ENCODE measurements around the gene PTPN6. TPM values are rescaled to one million over a fixed set of nuclear protein-coding genes. Genes with fewer than 3 reads are reported as not detected.
A peak's percentile ranks its signal among the peaks of the same experiment; 100 is the strongest.

The PTPN6 gene
- total and polyA plus RNA-seq, 9 of the 15 experiments (the other 6 are each of a cell fraction or from before 2014, with no cell fraction given): 1.5 to 5.1 (median 3.9) TPM

DNA sequence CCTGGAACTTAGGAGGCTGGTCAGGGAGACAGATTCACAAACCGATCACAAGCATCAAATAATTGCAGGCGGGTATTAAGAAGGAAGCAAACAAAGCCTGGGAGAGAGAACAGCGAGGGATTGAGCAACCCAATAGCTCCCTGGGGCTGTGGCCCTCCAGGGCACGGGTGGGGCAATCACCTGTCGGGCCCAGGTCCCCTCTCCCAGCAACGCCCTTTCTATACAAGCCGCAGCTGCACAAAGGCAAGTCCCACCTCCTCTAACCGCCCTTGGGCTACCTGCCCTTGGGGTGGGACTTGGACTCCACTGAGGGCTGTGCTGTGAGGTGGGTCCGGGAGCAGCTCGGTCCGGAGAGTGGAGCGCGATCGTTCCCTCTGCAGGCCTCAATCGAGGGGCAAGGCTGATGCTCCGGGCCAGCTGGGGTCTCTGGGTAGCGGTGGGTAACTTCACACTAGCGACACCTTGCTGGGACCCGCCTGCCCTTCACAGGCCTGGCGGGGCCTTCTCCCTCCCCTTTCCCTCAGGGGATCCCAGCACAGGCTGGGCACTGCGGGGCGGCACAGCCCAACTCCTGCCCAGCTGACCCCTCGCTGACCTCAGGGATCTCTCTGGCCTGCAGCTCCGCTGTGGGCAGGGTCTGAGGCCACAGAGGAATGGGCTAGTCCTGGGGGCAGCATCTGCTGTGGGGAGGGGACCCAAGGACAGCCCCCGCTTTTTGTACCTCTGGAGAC, 11.3 kb downstream of the PTPN6 start (continued):
- peak; percentile 92 for TF ChIP-seq CEBPB (tag; IDR thresholded peaks at IDR 0.05)
- no peak for TF ChIP-seq CHCHD3 (CRISPR knock-in tag; IDR thresholded peaks at IDR 0.05)
- TF ChIP-seq SRSF3 (IDR thresholded peaks at IDR 0.05; ENCODE audit: insufficient read depth, low read length): no peak
- no peak for TF ChIP-seq XRCC3 (IDR thresholded peaks at IDR 0.05)
- TF ChIP-seq, protein P1, sequence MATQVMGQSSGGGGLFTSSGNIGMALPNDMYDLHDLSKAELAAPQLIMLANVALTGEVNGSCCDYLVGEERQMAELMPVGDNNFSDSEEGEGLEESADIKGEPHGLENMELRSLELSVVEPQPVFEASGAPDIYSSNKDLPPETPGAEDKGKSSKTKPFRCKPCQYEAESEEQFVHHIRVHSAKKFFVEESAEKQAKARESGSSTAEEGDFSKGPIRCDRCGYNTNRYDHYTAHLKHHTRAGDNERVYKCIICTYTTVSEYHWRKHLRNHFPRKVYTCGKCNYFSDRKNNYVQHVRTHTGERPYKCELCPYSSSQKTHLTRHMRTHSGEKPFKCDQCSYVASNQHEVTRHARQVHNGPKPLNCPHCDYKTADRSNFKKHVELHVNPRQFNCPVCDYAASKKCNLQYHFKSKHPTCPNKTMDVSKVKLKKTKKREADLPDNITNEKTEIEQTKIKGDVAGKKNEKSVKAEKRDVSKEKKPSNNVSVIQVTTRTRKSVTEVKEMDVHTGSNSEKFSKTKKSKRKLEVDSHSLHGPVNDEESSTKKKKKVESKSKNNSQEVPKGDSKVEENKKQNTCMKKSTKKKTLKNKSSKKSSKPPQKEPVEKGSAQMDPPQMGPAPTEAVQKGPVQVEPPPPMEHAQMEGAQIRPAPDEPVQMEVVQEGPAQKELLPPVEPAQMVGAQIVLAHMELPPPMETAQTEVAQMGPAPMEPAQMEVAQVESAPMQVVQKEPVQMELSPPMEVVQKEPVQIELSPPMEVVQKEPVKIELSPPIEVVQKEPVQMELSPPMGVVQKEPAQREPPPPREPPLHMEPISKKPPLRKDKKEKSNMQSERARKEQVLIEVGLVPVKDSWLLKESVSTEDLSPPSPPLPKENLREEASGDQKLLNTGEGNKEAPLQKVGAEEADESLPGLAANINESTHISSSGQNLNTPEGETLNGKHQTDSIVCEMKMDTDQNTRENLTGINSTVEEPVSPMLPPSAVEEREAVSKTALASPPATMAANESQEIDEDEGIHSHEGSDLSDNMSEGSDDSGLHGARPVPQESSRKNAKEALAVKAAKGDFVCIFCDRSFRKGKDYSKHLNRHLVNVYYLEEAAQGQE (IDR thresholded peaks at IDR 0.05; ENCODE audit: borderline replicate concordance): no peak
- TF ChIP-seq, protein P1 (CRISPR knock-in tag; IDR thresholded peaks at IDR 0.05; ENCODE audit: low read depth): no peak
- no peak for TF ChIP-seq KLF6 (CRISPR knock-in tag; IDR thresholded peaks at IDR 0.05; ENCODE audit: borderline replicate concordance)
- no peak for TF ChIP-seq ZNF316 (IDR thresholded peaks at IDR 0.05)
- 0 out of 2 replicates have a peak, but pooled peaks have one; percentile 43 for TF ChIP-seq ZNF592 (IDR thresholded peaks at IDR 0.05)
- no peak for TF ChIP-seq ZBTB8A (IDR thresholded peaks at IDR 0.05; ENCODE audit: partially characterized antibody)
- TF ChIP-seq ZFX (CRISPR knock-in tag; IDR thresholded peaks at IDR 0.05): 0 out of 2 replicates have a peak, but pooled peaks have one; percentile 5
- TF ChIP-seq POLR2A (conservative IDR thresholded peaks at IDR 0.05): no peak

Data from K562 (cell line).